GM18508 (cell line): ENCODE measurements around the gene CEACAM4.
"Not testable (repeated sequence)": the region's sequence is repeated elsewhere in the genome, so short reads cannot be mapped to it uniquely, and the experiment has no call there.

Experiments
- ATAC-seq: cut with Tn5 transposase; IDR thresholded peaks from one replicate; pipeline ENCODE4 v1.9.1; 2021; ENCODE audit warnings: moderate number of reproducible peaks; ENCODE audit not compliant: insufficient read depth, unreplicated experiment

Gene CEACAM4

DNA sequence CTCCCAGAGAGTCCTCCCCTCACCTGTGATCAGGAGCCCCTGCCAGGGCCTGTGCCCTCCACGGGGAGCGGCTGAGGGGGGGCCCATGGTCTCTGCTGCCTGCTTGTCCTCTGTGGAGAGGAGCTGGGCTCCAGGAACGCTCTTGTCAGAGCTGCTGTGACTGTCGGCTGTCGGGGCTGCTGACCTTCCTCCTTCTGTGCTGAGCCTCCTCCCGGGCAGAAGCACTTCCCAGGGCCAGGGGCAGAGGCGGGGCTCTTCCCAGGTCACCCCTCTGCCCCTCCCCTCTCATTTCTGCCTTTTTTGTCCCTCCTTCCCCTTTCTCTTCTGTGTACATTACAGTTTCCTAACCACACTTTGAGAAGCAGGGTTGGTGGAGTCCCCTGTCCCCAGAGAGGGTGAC, at the start of gene CEACAM4:
Gene CEACAM4 (minus strand): TSS at position 198 of the 400 bp plus-strand sequence. CDS start 111 bp downstream, at position 87.
- ATAC-seq: no peak

DNA sequence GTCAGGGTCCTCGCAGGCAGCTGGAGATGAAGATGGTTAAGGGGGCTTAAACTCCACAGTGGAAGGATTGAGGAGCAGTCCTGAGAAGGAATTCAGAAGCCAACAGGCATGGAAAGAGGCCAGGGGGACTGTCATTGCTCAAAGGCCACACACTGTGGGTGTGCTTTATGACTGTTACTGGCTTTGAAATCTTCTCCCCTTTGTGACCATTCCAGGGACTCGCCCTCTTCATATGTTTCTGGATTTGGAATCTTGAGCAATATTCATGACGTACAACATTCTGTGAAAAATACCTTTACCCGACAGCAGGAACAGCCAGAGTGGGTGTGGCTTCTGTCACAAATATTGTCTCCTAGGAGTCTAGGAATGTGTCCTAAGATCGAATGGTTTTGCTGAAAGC, 44.6 kb upstream of the CEACAM4 start:
- no peak for ATAC-seq

DNA sequence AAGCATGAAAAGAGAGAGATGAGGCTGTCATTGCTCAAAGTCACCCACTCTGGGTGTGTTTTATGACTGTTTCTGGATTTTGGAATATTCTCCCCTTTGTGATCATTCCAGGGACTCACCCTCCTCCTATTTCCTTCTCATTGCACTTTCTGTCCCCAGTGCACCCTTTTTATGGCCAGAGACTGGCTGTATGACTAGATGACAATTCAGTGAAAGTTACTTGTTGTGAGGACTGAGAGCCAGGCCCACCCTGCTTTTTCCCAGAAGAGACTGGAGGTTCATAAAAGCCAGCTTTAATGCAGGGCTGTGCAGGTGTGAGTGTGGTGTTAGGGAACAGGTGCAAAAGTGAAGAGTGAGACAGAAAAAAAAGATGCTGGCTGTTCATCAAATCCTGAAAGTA, 43.9 kb upstream of the CEACAM4 start:
- no peak for ATAC-seq

DNA sequence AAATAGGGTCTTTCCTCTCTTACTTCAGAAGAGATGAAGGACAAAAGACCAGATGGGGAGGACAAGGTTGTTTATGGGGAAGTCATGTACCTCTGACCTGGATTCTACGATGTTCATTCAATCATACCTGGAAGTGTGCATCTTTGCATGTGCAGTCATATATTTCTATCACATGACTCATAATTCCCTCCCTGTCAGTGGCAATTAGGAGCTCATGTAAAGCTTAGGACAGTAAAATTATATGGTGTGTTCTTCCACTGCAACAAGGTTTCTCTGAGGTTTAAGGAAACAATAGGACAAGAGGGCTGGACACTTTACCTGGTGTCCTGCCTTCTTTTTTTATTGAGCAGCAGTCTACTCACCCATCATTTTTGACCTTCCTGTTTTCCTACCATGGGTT, 41.4 kb upstream of the CEACAM4 start:
- ATAC-seq: no peak

DNA sequence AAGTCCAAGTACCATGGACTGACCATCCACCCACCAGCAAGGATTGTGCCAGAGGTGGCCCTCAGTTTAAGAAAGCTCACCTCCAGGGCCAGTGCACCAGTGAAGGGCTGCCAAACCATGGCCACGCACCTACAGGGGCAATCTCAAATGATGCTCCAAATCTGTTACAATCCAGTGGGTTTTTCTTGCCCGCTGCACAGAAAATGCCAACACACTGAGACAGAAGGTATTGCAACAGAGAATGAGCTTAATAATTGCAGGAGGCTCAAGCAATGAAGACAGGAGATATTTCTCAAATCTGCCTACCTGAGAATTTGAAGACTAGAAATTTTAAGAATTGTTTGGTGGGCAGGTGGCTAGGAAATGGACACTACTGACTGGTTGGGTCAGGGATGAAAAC, 39.2 kb upstream of the CEACAM4 start:
- ATAC-seq: no peak

DNA sequence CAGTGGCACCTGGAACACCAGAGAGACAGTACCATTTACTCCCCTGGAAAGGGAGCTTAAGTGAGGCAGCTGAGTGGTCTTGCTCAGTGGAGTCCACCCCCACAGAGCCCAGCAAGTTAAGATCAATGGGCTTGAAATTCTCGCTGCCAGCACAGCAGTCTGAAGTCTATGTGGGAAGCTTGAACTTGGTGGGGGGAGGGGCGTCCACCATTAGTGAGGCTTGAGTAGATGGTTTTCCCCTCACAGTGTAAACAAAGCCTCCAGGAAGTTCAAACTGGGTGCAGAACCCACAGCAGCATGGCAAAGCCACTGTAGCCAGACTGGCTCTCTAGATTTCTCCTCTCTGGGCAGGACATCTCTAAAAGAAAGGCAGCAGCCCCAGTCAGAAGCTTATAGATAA, 30.3 kb upstream of the CEACAM4 start:
- no peak for ATAC-seq

DNA sequence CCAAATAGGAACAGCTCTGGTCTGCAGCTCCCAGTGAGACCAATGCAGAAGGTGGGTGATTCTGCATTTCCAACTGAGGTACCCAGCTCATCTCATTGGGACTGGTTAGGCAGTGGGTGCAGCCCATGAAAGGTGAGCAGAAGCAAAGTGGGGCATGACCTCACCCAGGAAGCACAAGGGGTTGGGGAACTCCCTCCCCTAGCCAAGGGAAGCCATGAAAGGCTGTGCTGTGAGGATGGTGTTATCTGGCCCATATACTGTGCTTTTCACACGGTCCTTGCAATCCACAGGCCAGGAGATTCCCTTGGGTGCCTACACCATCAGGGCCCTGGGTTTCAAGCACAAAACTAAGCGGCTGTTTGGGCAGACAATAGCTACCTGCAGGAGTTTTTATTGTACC, 29.9 kb upstream of the CEACAM4 start:
- ATAC-seq: not testable (repeated sequence)

DNA sequence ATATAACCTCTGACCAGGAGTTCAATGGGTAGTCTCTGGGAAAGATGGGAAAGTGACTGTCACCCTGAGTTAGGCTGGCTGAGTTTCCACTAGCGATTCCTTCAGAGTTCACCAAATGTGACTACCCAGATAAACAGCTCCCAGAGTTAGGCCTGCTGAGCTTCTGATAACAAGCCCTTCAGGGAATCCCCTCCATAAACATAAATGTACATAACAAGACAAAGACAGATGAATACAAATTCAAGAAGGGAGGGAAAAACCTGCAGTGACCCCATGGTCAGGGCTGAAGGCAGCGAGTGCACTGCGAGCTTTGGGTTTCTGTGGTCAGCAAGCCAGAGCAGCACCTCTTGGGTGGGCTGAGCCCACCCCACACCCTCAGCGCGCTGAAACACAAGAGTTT, 25.4 kb upstream of the CEACAM4 start:
- no peak for ATAC-seq

DNA sequence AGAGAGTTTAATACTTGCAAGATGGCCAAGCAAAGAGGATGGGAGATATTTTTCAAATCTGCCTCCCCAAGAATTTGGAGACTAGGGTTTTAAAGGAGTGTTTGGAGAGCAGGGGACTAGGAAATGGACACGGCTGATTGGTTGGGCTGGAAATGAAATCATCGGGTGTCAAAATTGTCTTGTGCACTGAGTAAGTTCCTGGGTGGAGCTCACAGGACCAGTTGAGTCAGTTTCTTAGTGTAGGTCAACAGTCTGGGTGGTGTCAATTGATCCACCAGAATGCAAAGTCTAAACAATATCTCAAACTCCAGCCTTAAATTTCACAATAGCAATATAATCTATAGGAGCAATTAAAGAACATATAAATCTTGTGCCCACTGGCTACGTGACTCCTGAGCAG, 23.0 kb upstream of the CEACAM4 start:
- ATAC-seq: no peak

DNA sequence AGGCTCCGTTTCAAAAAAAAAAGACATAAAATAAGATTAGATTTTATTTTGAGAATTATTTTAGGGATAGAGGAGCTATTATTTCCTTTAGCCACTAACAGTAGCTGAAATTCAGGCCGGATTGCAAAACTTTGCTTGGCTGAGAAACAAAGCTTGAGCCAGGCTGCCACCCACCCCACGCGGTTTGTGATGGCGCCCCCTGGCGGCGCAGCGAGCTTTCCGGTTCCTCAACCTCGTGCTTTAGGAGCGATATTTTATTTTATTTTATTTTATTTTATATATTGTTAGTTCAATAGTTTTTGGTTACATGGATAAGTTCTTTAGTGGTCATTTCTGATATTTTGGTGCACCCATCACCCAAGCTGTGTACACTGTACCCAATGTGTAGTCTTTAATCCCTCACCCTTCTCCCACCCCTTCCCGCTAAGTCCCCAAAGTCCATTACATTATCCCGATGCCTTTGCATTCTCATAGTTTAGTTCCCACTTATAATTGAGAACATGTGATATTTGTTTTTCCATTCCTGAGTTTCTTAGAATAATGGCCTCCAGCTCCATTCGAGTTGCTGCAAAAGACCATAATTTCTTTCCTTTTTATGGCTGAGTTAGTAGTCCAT, 19.8 kb upstream of the CEACAM4 start:
- ATAC-seq: no peak

DNA sequence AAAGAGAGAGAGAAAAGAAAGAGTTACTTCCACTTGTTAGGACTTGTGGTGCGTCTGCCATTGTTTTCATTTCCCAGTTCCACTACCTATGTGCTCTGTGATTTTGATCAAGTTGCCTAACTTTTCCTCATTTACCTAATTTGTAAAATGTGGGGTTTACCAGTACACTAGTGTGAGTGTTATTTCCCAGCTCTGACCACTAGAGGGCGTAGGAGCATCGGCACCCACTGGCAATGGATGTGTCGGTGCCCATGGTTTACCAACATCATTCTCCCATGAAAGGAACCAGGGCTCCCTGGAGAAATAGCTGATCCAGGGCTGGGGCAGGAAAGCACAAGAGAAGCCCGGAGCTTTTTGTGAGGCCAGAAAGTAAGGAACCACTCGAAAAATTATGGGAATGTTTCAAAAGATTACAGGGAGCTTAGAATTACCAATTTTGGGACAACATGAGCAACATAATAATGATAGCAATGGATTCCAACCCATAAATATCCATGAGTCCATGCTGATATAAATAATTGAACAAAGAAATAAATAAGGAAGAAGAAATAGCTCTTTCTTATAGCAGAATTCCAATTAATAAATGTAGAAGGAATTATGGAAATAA, 15.1 kb upstream of the CEACAM4 start:
- ATAC-seq: no peak

DNA sequence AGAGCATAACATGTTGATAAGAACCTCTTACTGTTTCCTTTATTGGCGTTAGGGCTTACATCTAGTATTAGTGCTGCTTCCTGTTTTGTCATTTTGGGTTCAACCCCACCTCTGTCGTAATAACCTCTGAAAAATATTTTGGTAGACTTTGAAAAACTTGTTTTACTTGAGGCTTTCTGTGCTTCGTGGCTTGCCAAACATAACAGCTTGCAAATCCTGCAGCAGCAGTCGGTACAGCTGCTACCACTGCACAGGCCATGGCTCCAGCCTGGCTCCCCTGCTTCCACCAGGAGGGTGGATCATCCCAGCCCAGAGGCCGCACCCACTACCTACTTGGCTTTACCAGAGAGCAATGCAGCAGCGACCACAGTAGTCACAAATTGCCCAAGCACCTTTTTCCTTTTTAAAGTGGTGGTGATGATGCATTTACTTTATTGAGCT, 11.8 kb upstream of the CEACAM4 start:
- no peak for ATAC-seq

DNA sequence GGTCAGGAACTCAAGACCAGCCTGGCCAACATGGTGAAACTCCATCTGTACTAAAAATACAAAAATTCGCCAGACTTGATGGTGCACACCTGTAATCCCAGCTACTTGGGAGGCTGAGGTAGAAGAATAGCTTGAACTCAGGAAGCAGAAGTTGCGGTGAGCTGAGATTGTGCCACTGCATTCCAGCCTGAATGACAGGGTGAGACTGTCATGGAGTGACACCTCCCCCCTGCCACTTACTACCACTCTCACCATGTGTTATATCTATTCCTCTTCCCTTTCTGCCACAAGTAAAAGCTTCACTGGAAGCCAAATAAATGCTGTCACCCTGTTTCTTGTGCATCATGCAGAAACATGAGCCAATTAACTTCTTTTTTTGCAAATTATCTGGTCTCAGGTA, 10.6 kb upstream of the CEACAM4 start:
- ATAC-seq: no peak

DNA sequence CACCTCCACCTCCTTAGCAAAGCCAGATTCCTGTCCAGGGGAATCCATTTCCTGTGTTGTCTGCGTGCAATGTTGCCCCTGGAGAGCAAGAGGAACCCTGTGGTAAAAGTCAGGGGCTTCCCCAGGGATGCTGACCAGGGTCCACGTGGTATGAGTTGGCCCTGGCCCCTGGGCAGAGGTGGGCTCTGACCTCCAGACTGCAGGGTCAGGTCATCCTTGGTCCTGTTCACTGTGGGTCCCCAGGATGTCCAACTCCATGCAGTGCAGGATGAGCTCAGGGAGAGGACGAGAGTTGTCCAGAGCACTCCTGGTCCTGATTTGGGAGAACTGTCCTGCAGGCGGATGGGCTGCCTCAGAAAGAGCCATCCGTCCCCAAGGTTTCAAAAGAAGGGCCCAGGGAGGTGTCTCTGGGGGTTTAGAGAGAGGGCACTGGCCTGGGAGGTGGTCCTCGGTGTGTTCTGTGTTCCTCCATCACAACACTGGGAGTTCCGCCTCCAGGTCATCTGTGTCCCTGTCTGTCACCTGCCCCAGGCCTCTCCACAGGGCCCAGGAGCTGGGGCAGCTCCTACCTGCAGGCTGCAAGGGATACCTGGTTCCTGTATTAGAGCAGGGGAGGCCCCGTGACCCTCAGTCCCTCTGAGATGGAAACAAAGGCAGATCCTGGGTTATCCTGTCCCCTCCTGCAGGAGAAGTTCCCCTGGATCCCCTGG, 1.2 kb upstream of the CEACAM4 start:
- no peak for ATAC-seq

DNA sequence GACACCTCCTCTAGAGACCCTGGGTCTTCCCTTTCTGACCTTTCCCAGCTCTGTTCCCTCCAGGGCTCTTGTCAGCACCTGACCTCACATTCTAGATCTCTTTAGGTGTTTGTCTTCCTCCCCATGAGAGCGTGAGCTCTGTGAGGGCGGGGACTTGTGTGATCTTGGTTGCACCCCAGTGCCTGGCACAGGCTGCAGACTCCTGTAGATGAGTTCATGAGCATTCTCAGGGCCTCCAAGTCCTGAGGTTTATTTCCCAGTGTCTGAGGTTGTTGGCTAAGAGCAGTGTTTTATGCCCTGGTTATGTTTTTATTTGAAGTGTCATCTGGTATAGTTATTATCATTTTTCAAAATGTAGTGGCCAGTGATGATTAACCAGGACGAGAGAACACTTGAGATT, 596 bp downstream of the CEACAM4 start:
- no peak for ATAC-seq

DNA sequence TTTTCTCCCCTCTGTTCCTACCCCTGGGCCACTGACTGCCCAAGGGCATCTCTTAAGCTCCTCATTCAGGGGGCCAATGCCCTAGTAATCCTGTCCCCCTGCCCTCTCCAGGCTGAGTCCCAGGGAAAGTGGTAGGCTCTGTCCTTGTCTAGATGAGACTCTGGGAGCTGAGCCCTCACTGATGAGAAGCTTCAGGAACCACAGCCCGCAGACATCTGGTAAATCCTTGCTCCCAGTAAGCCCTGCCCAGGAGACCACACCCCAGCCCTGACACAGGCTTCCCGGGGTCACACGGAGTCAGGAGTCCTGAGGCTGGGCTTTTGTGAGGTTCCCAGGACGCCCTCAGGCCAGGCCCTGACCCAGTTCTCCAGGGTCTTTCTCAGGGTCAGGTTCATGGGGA, 1.9 kb downstream of the CEACAM4 start:
- no peak for ATAC-seq

DNA sequence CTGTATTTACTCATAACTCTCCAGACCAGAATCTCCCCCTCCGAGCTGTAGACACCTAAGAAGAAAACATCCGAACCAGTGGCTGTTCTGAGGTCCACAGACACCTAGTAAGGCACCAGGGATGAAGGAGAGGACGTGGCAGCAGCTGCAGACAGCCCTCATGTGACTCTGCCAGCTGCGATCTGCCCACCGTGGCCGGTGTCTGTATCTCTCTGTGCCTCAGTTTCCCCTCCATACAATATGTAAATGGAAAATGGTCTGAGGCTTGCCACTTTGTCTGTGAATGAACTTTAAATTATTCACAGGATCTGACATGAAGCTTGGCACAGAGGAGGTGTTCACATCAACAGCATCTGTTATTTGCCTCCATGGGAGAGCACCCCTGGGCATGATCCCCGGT, 2.4 kb downstream of the CEACAM4 start:
- ATAC-seq: no peak

DNA sequence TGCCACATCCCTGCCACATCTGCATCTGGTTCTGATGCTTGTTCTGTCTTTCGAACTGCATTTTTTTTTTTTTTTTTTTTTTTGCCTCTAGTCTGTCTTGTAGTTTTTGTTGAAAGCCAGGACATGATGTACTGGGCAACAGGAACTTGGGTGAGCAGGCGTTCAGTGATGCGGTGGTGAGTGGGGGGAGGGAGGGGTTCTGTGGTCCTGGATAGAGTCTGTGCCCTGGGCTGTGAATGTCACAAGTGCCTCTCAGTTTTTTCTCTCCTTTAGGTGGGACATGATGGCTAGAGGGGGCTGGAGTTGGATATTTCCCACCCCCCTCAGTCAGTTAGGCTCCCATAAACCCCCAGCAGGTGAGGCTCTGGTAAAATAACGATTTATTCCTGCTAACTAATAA, 3.5 kb downstream of the CEACAM4 start:
- no peak for ATAC-seq

DNA sequence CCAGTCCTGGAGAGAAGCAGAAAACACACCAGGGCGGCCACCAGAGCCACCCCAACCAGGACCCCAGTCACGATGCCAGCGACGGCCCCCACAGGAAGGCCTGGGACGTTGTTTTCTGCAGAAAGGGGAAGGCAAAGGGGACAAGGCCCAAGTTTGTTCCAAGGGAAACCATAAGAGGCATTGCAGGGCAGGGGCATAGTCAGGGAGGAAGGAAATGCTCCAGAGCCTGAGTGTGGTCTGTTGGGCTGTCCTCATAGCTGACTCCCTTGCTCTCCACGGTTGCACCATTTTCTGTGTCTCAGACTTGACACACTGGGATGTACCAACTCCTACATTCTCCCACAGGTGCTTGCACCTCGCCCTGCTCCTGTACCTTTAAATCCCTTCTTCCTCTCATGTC, 5.2 kb downstream of the CEACAM4 start:
- no peak for ATAC-seq

DNA sequence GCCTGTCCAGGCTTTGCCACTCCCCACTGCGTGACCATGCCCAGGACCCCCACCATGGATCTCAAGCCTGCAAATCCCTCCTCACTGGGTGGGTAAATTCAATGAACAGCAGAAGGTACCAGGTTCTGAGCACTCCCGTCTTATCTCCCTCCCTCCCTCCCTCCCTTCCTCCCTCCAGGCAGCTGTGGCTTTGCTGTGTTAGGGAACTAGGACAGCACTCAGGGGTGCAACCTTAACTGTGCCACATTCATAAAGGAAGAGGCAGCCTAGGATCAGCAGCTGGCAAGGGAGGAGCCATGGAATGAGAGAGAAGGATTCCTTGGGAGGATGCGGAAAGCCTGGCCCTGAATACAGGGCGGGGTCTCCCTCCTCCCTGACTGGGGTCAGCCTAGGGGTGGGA, 5.6 kb downstream of the CEACAM4 start:
- no peak for ATAC-seq

DNA sequence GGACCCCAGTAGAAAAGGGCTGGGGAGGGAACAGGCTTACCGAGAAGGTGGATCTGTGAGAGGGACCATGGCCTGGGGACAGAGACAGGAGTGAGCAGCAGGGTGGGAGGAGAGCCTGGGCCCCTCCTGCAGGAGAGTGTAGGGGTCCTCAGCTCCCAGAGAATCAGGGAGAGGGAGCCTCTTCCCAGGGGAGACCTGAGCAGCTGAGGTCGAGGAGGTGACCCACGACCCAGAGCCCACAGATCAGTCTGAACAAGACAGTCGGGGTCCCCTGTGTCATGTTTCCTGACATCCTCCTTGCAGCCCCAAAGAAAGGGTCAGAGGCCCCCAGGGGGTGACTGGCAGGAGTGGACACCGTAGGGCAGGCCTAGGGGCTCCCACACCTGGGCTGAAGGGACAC, 6.7 kb downstream of the CEACAM4 start:
- no peak for ATAC-seq

DNA sequence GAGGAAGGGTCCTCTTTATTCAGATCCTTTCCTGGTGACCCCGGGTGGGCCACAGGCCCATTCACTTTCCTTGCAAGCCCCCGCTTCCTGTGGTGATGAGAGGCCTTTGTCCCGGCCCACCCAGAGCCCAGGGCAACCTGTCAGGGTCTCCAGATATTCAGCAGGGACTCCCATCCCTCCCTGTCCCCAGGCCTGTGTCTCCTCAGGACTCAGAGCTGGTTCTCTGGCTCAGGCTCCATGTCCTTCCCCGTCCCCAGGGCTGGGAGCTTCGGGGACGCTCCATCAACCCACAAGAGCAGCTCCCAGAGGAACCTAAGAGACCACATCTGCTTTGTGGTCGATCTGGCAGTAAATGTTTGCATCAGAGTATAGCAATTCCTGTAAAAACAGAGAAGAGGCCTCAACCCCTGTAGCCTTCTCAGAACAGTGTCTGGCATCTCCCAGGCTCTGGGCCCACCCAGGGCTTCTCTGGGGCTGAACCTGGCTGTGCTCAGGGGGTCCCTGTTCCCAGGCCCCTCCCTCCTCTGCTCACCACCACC, 7.8 kb downstream of the CEACAM4 start:
- no peak for ATAC-seq
